Activated CD4-positive, alpha-beta memory T cell treated with anti-CD3 and anti-CD28 coated beads, Interleukin-2, amount 10 ng/mL, durations not matched to agents 7 days and 5 days (primary cell): ENCODE results near the gene DTNB. TPM values are rescaled to one million over a fixed set of nuclear protein-coding genes. Genes with fewer than 3 reads are reported as not detected.

Experiments
- CTCF ChIA-PET: fragments of 350-600 bp; sonication (Branson Sonifier 250); formaldehyde crosslinking; loops from one replicate; lab custom pipeline; 2021; ENCODE audit warnings: antibody characterized with exemption, inconsistent platforms; lab: Charles Lee
- POLR2A ChIA-PET: fragments of 350-600 bp; sonication (Branson Sonifier 250); formaldehyde crosslinking; loops from one replicate; lab custom pipeline; 2021; ENCODE audit warnings: antibody characterized with exemption; lab: Charles Lee
- DNase-seq: peaks from one replicate; pipeline ENCODE4 v3.0.0-alpha.2; 2020
- H3K27ac Mint-ChIP-seq: one replicate; pipeline ENCODE4 v1.8.0; 2021; ENCODE audit warnings: mild to moderate bottlenecking, mixed read lengths
- H3K27me3 Mint-ChIP-seq: one replicate; pipeline ENCODE4 v1.8.0; 2021; ENCODE audit warnings: mixed read lengths
- H3K36me3 Mint-ChIP-seq: one replicate; pipeline ENCODE4 v1.8.0; 2021; ENCODE audit warnings: low read depth, mixed read lengths
- H3K4me1 Mint-ChIP-seq: one replicate; pipeline ENCODE4 v1.8.0; 2021; ENCODE audit warnings: mixed read lengths
- H3K4me3 Mint-ChIP-seq: one replicate; pipeline ENCODE4 v1.8.0; 2021; ENCODE audit warnings: mild to moderate bottlenecking, mixed read lengths
- H3K9me3 Mint-ChIP-seq: one replicate; pipeline ENCODE4 v1.8.0; 2021; ENCODE audit warnings: mixed read lengths
- total RNA-seq, 2 experiments: library from RNA; stranded (reverse); gene quantifications; one replicate each; pipeline ENCODE4 v1.2.3, GENCODE V29; 2021

DTNB gene
- total RNA-seq, 2 experiments from 2014 or later = 27.0 to 29.8 TPM

- CTCF ChIA-PET = interaction anchor here (1.0 to 2.5 kb wide), 3 partner anchors 8 to 23 kb away, joined by 7 to 20 read pairs (median 7); partner anchors contain the start of gene DNMT3A
- H3K4me3 Mint-ChIP-seq = no peak overlapping the region
Measured at GRCh38 chr2:25354116-25354515, 319.3 kb downstream of the DTNB start.

GRCh38 chr2:25349397-25349796 is 324.0 kb downstream of the DTNB start:
- no peaks in the 10 kb centered on the region for H3K9me3 Mint-ChIP-seq
- ChIA-PET POLR2A (interaction anchor here (1.4 to 2.3 kb wide), 2 partner anchors 13 to 35 kb away, joined by 5 to 8 read pairs; no protein-coding TSS in a partner anchor), CTCF (interaction anchor here (0.8 to 6.1 kb wide), 2 partner anchors 13 to 27 kb away, joined by 3 to 43 read pairs; no protein-coding TSS in a partner anchor)
- peaks cover 26% of the 10 kb centered on the region for H3K4me1 Mint-ChIP-seq
- H3K36me3 Mint-ChIP-seq = no peaks in the 10 kb centered on the region
- no peak for DNase-seq
- no peak overlapping the region for H3K4me3 Mint-ChIP-seq
- no peak overlapping the region for H3K27ac Mint-ChIP-seq
- peaks cover 10% of the 10 kb centered on the region for H3K27me3 Mint-ChIP-seq

More at GRCh38 chr2:25354116-25354515, 319.3 kb downstream of the DTNB start:
- Mint-ChIP-seq H3K9me3 (no peaks in the 10 kb centered on the region), H3K27ac (no peak overlapping the region), H3K4me1 (peaks cover 17% of the 10 kb centered on the region), H3K27me3 (peaks cover 13% of the 10 kb centered on the region), H3K36me3 (no peaks in the 10 kb centered on the region)
- POLR2A ChIA-PET = interaction anchor here (0.7 to 2.0 kb wide), 2 partner anchors 8 to 11 kb away, joined by 3 to 10 read pairs; no protein-coding TSS in a partner anchor
- DNase-seq = no peak

- no peak overlapping the region for H3K27ac Mint-ChIP-seq
- ChIA-PET POLR2A (interaction anchor here (0.9 to 2.3 kb wide), 2 partner anchors 33 to 53 kb away, joined by 4 to 5 read pairs; no protein-coding TSS in a partner anchor), CTCF (interaction anchor here (6.1 kb wide), 1 partner anchor 15 kb away, joined by 43 read pairs; no protein-coding TSS in a partner anchor)
- no peak for DNase-seq
- H3K4me1 Mint-ChIP-seq = peaks cover 23% of the 10 kb centered on the region
- H3K9me3 Mint-ChIP-seq = no peaks in the 10 kb centered on the region
- H3K27me3 Mint-ChIP-seq = peaks cover 10% of the 10 kb centered on the region
- H3K4me3 Mint-ChIP-seq = no peak overlapping the region
- no peaks in the 10 kb centered on the region for H3K36me3 Mint-ChIP-seq
Measured at GRCh38 chr2:25347846-25348245, 325.5 kb downstream of the DTNB start.

- H3K4me3 Mint-ChIP-seq = no peak overlapping the region
- POLR2A ChIA-PET = interaction anchor here (0.9 to 2.3 kb wide), 2 partner anchors 33 to 53 kb away, joined by 4 to 5 read pairs; no protein-coding TSS in a partner anchor
- CTCF ChIA-PET = interaction anchor here (6.1 kb wide), 1 partner anchor 15 kb away, joined by 43 read pairs; no protein-coding TSS in a partner anchor
Measured at GRCh38 chr2:25347205-25347815, 326.1 kb downstream of the DTNB start.

GRCh38 chr2:25343187-25343825 is 330.1 kb downstream of the DTNB start:
- no peak for DNase-seq
- no peaks in the 10 kb centered on the region for H3K36me3 Mint-ChIP-seq
- CTCF ChIA-PET = interaction anchor here (0.7 to 2.1 kb wide), 12 partner anchors 9 to 215 kb away, joined by 3 to 13 read pairs (median 4); no protein-coding TSS in a partner anchor
- H3K27me3 Mint-ChIP-seq = peaks cover 1% of the 10 kb centered on the region
- H3K4me1 Mint-ChIP-seq = peaks cover 22% of the 10 kb centered on the region
- peak overlapping the region; percentile 32 for H3K4me3 Mint-ChIP-seq
- no peak overlapping the region for H3K27ac Mint-ChIP-seq
- POLR2A ChIA-PET = interaction anchor here (1.0 to 2.1 kb wide), 6 partner anchors 11 to 223 kb away, joined by 3 to 13 read pairs (median 5); no protein-coding TSS in a partner anchor
- no peaks in the 10 kb centered on the region for H3K9me3 Mint-ChIP-seq

More at GRCh38 chr2:25347205-25347815, 326.1 kb downstream of the DTNB start:
- H3K9me3 Mint-ChIP-seq = no peaks in the 10 kb centered on the region
- no peaks in the 10 kb centered on the region for H3K36me3 Mint-ChIP-seq
- H3K27ac Mint-ChIP-seq = no peak overlapping the region
- peaks cover 7% of the 10 kb centered on the region for H3K27me3 Mint-ChIP-seq
- H3K4me1 Mint-ChIP-seq = peaks cover 20% of the 10 kb centered on the region
- no peak for DNase-seq

GRCh38 chr2:25342372-25343186 is 330.8 kb downstream of the DTNB start:
- CTCF ChIA-PET = interaction anchor here (0.6 to 2.1 kb wide), 14 partner anchors 10 to 261 kb away, joined by 3 to 13 read pairs (median 4); no protein-coding TSS in a partner anchor
- POLR2A ChIA-PET = interaction anchor here (0.7 to 2.1 kb wide), 11 partner anchors 11 to 224 kb away, joined by 3 to 13 read pairs (median 4); no protein-coding TSS in a partner anchor
- Mint-ChIP-seq H3K27ac (peak overlapping the region; percentile 62), H3K4me3 (peak overlapping the region; percentile 83), H3K4me1 (peaks cover 24% of the 10 kb centered on the region), H3K27me3 (peaks cover 1% of the 10 kb centered on the region), H3K9me3 (no peaks in the 10 kb centered on the region), H3K36me3 (no peaks in the 10 kb centered on the region)
- DNase-seq = peak; percentile 84

- H3K9me3 Mint-ChIP-seq = no peaks in the 10 kb centered on the region
- peaks cover 24% of the 10 kb centered on the region for H3K4me1 Mint-ChIP-seq
- H3K27me3 Mint-ChIP-seq = no peaks in the 10 kb centered on the region
- peak; percentile 64 for DNase-seq
- no peaks in the 10 kb centered on the region for H3K36me3 Mint-ChIP-seq
- ChIA-PET POLR2A (interaction anchor here (0.7 to 2.1 kb wide), 10 partner anchors 20 to 225 kb away, joined by 3 to 13 read pairs (median 4); no protein-coding TSS in a partner anchor), CTCF (interaction anchor here (0.6 to 2.1 kb wide), 11 partner anchors 9 to 262 kb away, joined by 3 to 13 read pairs (median 4); no protein-coding TSS in a partner anchor)
- H3K27ac Mint-ChIP-seq = peak within 1 kb of the TSS; percentile 62
- peak within 1 kb of the TSS; percentile 83 for H3K4me3 Mint-ChIP-seq
Measured at GRCh38 chr2:25341753-25342371, 331.5 kb downstream of the DTNB start, which contains the start of gene DNMT3A. TSS of gene DNMT3A (minus strand) at chr2:25341925. CDS start at chr2:25313984, 27,941 bp downstream.

- Mint-ChIP-seq H3K36me3 (no peaks in the 10 kb centered on the region), H3K27ac (no peak overlapping the region), H3K9me3 (no peaks in the 10 kb centered on the region), H3K4me1 (peaks cover 28% of the 10 kb centered on the region), H3K27me3 (no peaks in the 10 kb centered on the region), H3K4me3 (no peak overlapping the region)
- ChIA-PET POLR2A (interaction anchor here (2.3 kb wide), 1 partner anchor 21 kb away, joined by 6 read pairs; no protein-coding TSS in a partner anchor), CTCF (no interaction called here)
- no peak for DNase-seq
Measured at GRCh38 chr2:25341011-25341727, 332.2 kb downstream of the DTNB start.

GRCh38 chr2:25340181-25340921 is 333.0 kb downstream of the DTNB start:
- CTCF ChIA-PET = no interaction called here
- Mint-ChIP-seq H3K27ac (no peak overlapping the region), H3K36me3 (no peaks in the 10 kb centered on the region), H3K4me1 (peaks cover 32% of the 10 kb centered on the region), H3K27me3 (no peaks in the 10 kb centered on the region), H3K9me3 (no peaks in the 10 kb centered on the region), H3K4me3 (peak overlapping the region; percentile 62)
- DNase-seq = no peak
- POLR2A ChIA-PET = interaction anchor here (1.0 to 2.3 kb wide), 3 partner anchors 10 to 26 kb away, joined by 3 to 10 read pairs (median 6); no protein-coding TSS in a partner anchor

- CTCF ChIA-PET = no interaction called here
- peaks cover 38% of the 10 kb centered on the region for H3K4me1 Mint-ChIP-seq
- no peak for DNase-seq
Measured at GRCh38 chr2:25339791-25340180, 333.6 kb downstream of the DTNB start.

More at GRCh38 chr2:25339791-25340180, 333.6 kb downstream of the DTNB start:
- POLR2A ChIA-PET = interaction anchor here (1.0 to 2.3 kb wide), 3 partner anchors 9 to 25 kb away, joined by 3 to 10 read pairs (median 6); no protein-coding TSS in a partner anchor
- H3K4me3 Mint-ChIP-seq = peak overlapping the region; percentile 60
- H3K27ac Mint-ChIP-seq = peak overlapping the region; percentile 31
- no peaks in the 10 kb centered on the region for H3K27me3 Mint-ChIP-seq
- no peaks in the 10 kb centered on the region for H3K9me3 Mint-ChIP-seq
- H3K36me3 Mint-ChIP-seq = no peaks in the 10 kb centered on the region
